ENCODE data around the gene PORCN. TPM values are rescaled to one million over a fixed set of nuclear protein-coding genes. Genes with fewer than 3 reads are reported as not detected.
A peak's percentile ranks its signal among the peaks of the same experiment; 100 is the strongest.

PORCN gene
- total RNA-seq, 1 donor from 2014 or later = 33.4 TPM

- DNase-seq (ENCODE audit: low read depth) (no peak), FAIRE-seq (no peak)
- Histone ChIP-seq H3K36me3 (ENCODE audit: control insufficient read depth, insufficient read depth, low read length) (peaks cover 8% of the 10 kb centered on the region), H3K27me3 (ENCODE audit: control insufficient read depth, insufficient read depth, low read length) (no peaks in the 10 kb centered on the region), H3K4me3 (ENCODE audit: low read depth, low read length) (peak within 1 kb of the TSS; percentile 56)
- no peak for TF ChIP-seq CTCF (IDR thresholded peaks at IDR 0.05; ENCODE audit: insufficient read depth, low read length, severe bottlenecking)
These were observed 38.5 kb upstream of the PORCN start, which contains the start of gene SLC38A5 for GRCh38 chrX:48470110-48470832. SLC38A5 (minus strand) TSS chrX:48470260; CDS start chrX:48467924, 2,336 bp downstream.

- DNase-seq (ENCODE audit: low read depth) = no peak
- FAIRE-seq = no peak
These were observed 38.0 kb upstream of the PORCN start for GRCh38 chrX:48470833-48471118.

GRCh38 chrX:48471504-48471903, 37.3 kb upstream of the PORCN start:
- no peak overlapping the region for H3K4me3 ChIP-seq (ENCODE audit: low read depth, low read length)
- no peak for TF ChIP-seq CTCF (IDR thresholded peaks at IDR 0.05; ENCODE audit: insufficient read depth, low read length, severe bottlenecking)
- DNase-seq (ENCODE audit: low read depth) (peak; percentile 44), FAIRE-seq (no peak)
- peaks cover 3% of the 10 kb centered on the region for H3K36me3 ChIP-seq (ENCODE audit: control insufficient read depth, insufficient read depth, low read length)
- H3K27me3 ChIP-seq (ENCODE audit: control insufficient read depth, insufficient read depth, low read length) = no peaks in the 10 kb centered on the region

More at GRCh38 chrX:48470833-48471118, 38.0 kb upstream of the PORCN start:
- Histone ChIP-seq H3K36me3 (ENCODE audit: control insufficient read depth, insufficient read depth, low read length) (peaks cover 4% of the 10 kb centered on the region), H3K27me3 (ENCODE audit: control insufficient read depth, insufficient read depth, low read length) (no peaks in the 10 kb centered on the region), H3K4me3 (ENCODE audit: low read depth, low read length) (no peak overlapping the region)
- no peak for TF ChIP-seq CTCF (IDR thresholded peaks at IDR 0.05; ENCODE audit: insufficient read depth, low read length, severe bottlenecking)

- DNase-seq (ENCODE audit: low read depth) (no peak), FAIRE-seq (no peak)
- Histone ChIP-seq H3K27me3 (ENCODE audit: control insufficient read depth, insufficient read depth, low read length) (no peaks in the 10 kb centered on the region), H3K4me3 (ENCODE audit: low read depth, low read length) (no peak overlapping the region), H3K36me3 (ENCODE audit: control insufficient read depth, insufficient read depth, low read length) (no peaks in the 10 kb centered on the region)
- no peak for TF ChIP-seq CTCF (IDR thresholded peaks at IDR 0.05; ENCODE audit: insufficient read depth, low read length, severe bottlenecking)
These were observed 36.6 kb upstream of the PORCN start for GRCh38 chrX:48472225-48472624.

GRCh38 chrX:48472851-48473703, 35.7 kb upstream of the PORCN start:
- Histone ChIP-seq H3K4me3 (ENCODE audit: low read depth, low read length) (no peak overlapping the region), H3K27me3 (ENCODE audit: control insufficient read depth, insufficient read depth, low read length) (no peaks in the 10 kb centered on the region), H3K36me3 (ENCODE audit: control insufficient read depth, insufficient read depth, low read length) (no peaks in the 10 kb centered on the region)
- no peak for TF ChIP-seq CTCF (IDR thresholded peaks at IDR 0.05; ENCODE audit: insufficient read depth, low read length, severe bottlenecking)
- DNase-seq (ENCODE audit: low read depth) (no peak), FAIRE-seq (no peak)

Measured in bronchial epithelial cell (primary cell).